HG03520 (cell line): Measurements from ENCODE around the gene KCNE3.
"Not testable (repeated sequence)": the region's sequence is repeated elsewhere in the genome, so short reads cannot be mapped to it uniquely, and the experiment has no call there.

Source experiments
- ATAC-seq: cut with Tn5 transposase; IDR thresholded peaks from one replicate; pipeline ENCODE4 v1.9.1; 2021; ENCODE audit warnings: mild to moderate bottlenecking, moderate library complexity; ENCODE audit not compliant: unreplicated experiment

The KCNE3 gene

DNA sequence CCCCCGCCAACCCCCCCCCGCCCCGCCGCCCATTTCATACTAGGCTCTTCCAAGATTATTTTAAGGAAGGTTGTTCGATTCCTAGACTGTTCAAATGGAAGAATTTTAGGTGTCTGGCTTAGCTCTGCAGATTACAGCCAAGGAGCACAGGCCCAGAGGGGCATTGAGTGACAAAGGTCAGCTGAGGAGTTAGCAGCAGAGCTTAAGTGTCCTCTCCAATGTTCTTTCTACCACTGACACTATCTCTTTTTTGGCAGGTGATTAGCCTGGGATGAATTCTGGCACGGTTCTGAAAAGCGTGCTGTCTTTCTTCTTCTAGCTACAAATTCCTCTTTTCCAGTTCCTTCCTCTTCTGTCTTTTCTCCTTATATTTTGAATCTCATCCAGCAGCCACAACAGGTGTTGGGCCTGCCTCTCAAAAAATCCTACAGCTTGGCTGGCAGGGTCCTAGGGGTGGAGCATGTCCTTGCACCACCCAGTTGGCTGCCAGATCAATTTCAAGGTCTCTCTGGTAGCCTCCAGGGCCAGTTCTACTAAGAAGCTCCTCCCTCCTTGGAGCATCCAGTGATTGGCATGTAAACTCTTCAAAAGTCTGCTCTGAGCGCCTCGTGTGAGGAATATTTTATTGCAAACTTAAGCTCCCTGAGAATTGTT is 23.0 kb downstream of the KCNE3 start:
- ATAC-seq: no peak

DNA sequence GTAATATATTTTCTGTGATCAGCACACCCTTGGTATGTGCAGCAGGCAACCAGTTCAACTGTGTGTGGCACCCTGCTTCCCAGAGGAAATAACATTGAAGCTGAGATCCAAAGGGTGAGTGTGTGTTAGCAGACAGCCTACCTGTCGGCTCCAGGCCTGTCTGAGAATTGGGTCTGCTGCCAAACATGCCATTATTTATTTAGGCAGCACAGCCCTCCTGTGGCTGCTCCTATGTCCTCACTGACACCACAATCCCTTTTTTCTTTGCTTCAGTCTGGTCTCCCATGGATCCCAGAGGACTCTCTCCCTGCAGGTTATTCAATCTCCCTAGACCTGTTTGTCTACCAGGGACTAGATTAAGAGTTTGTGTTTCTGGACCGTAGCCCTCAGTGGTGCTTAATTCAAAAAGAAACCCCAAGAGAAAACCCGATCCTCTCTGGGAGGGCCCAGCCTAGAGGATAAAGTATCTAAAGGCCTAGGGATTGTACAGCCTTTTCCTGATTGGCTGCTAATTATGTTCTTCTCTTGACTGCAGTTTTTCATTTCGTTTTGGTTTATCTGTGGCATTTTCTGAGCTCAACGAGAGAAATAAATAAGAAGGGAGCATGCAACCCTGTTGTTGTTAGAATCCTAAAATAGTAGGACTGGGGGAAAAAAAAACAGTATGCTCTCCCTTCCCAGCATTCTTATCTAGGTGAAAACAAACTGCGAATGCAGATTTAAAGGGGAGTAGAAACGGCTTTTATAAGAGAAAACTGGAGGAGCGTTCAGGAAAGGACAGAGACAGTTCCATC is 24.1 kb downstream of the KCNE3 start:
- no peak for ATAC-seq

DNA sequence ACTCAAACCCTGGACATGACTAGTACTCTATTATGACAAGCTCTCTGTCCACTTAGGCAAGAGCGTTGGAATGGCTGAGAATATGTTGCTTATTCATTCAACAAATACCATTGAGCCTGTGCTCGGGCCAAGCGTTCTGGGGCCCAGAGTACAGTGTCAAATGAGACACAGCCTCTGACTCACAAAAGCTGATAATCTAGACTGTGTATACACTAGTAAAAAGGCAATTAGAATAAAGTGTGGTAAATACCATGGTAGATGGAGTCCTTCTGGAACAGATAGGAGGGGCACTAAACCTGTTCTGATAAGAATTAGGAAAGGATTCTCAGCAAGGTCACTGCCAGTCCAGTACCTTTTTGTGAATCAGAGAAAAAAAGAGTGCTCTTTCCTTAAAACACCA is 24.7 kb downstream of the KCNE3 start:
- ATAC-seq: no peak

DNA sequence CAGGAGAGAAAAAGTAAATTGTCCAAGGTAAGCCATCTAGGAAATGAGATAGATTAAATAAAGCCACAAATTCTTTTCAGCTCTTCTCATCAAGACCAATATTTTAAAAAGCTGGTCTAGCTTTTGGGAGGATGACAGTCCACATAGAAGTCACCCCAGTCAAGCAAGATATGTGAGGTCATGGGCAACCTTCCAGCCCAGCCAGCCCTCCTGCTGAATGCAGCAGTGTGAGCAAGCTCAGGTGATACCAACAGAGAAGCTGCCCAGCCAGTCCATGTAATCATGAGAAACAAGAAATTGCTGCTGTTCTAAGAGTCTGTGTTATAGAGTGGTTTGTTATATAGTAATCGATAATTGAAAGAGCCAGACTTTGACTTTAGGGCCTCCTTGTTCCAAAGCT is 28.7 kb downstream of the KCNE3 start:
- no peak for ATAC-seq

DNA sequence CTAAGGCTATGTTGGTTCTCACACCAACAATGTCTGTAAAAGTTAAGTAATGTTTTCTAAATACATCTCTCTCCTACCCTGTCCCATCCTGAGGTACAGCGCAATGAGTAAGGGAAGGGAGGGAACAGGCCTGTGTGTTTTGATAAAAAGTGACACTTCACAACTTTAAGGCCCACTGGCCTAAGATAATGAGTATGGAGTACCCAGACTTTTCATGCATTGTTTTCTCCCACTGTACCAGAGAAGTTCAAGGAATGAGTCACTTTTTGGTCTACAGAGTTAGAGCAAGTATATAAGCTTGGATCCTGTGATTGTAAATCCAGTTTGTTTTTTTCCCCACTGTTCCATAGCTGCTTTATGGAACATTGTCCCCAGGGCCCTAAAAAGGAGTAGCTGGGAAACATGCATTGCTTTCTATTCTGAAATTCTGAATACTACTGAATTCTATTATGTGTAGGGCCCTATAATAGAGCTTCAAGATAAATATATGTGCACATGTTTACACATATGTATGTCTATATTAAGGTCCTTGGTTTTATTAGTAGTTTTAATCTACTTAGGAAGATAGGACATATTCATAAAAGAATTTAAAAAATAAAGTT is 29.8 kb downstream of the KCNE3 start:
- no peak for ATAC-seq

DNA sequence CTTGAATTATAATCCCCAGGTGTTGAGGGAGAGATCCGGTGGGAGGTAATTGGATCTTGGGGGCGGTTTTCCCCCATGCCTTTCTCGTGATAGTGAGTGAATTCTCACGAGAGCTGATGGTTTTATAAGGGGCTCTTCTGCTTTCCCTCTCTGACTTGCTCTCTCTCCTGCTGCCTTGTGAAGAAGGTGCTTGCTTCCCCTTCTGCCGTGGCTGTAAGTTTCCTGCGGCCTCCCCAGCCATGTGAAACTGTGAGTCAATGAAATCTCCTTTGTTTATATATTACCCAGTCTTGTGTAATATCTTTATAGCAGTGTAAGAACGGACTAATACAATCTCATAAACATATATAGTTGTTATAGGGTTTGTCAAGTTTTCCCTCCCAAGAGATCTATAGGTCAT is 32.8 kb downstream of the KCNE3 start:
- ATAC-seq: no peak

DNA sequence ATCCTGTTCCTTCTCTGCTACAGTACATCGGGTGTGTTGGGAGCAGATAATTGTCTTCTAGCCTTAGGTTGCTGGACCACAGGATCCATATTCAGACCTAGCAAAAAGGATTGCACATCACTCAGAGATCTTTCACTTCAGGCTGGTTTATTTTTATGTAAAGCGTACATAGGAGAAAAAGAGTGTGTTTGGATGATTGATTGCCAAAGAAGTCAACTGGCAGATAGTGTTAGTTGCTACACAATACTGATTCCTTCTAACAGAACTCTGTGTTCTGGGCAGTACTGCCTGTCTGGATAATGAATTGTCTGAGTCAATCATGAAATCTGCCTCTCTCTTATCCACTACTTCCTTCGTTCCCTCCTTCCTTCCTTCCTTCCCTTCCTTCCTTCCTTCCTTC is 38.1 kb downstream of the KCNE3 start:
- ATAC-seq: no peak

DNA sequence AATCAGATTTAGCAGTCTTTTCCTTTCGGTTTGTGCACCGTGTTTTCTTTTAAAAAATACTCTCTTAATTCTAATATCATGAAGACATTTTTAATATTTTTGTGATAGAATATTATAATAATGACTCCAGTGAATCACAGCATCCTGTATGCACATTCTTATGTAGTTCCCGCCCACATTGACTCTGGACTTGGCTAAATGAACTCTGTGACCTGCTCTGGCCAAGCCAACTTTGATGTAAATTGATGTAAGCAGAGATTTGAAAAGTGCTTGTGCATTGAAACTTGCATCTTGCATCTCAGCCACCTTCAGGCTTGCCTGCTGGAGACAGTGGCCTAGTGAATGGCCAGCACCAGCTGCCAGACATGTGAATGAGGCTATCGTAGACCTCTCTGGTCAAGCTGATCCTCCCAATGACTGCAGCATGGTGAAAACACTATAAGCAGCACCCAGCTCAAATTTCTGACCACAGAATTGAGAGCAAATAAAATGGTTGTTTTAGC is 39.9 kb downstream of the KCNE3 start:
- no peak for ATAC-seq

DNA sequence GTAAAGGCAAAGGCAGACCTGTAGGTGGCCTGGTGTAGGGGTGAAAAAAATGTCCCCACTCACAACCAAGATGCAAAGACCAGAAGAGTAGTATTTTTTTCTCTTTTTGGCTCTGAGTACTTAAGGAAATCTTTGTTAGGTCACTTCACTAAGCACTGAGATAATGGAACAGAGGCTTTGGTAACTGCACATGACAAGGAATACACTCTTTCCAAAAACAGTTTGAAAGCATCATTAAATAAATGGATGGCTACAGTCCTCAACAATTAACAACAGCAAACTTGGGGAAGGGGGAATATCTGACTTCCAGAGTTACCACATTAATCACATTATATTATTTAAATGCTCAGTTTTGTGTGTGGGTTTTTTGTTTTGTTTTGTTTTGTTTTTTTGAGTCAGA is 42.2 kb downstream of the KCNE3 start:
- no peak for ATAC-seq

DNA sequence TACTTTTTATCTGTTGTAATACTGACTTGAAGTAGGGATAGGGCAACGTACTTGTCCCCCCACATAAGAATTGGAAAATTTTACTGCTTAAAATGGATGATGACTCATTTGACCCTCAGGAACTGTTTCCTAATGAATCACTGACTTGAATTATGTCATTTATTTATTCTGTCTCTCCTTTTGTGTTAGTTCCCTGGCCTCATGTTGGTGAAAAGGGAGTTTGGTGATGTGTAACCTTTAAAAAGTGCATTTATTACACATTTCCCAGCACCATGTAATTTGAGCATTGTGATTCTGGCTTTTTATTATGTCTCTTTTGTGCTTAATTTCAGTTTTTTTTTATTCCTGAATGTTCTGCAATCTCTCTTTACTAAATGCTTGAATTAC is 48.8 kb downstream of the KCNE3 start:
- ATAC-seq: no peak

DNA sequence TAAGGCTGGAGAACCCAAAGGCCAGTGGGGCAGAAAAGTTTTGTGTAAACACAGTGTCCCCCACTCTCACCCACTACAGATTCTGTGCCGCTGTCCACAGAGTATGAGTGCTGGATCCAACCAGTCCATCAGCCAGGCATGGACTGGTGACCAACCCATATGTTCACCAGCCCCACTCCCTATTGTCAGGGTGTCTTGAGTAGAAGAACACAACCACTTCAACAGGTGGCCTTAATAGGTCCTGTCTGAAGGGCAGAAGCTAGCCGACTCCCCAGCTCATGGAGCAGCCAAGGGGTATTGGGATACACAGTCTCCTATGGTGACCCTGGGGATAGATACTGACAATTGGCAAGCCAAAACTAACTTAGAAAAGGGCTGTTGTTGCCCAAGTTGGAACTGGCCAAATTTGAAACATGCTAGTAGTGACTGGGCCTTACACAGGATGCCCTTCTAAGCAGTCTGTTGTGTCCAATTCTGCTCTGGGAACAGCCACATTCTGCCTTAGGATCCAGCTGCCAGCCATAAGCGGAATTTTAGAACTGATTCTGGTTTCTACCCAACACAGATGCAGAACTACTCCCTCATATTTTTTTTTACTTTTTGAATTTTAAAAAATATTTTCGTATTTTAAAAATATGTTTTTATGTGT is 49.4 kb downstream of the KCNE3 start:
- no peak for ATAC-seq

DNA sequence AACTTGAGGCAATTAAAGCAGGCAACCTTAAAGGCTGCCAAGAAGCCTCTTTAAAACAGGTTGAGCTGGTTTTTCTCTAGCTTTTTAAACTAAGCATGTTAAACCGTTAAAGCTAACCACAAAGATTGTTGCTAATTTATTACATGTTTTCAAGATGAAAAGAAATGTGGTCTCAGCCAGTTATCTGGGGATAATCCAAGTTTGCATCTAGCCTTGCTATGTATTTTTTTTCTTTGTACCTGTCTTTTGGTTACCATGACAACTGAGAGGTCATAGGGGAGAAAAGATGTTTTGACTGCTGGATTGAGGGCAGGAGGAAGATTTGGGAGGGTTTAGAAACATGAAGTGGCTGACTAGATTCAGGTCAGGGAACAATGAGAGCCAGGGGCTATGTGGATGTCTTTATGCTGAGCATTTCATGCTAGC is 50.0 kb downstream of the KCNE3 start:
- no peak for ATAC-seq

DNA sequence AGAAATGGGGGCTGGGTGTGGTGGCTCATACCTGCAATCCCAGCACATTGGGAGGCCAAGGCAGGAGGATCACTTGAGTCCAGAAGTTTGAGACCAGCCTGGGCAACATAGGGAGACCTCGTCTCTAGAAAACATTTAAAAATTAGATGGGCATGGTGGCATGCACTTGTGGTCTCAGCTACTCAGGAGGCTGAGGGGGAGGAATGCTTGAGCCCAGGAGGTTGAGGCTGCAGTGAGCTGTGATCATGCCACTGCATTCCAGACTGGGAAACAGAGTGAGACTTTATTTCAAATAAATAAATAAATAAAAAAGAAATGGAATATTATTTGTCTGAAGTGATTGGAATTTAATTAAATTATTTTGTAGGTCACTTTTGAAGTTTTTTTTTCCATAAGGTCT is 50.4 kb downstream of the KCNE3 start:
- not testable (repeated sequence) for ATAC-seq

DNA sequence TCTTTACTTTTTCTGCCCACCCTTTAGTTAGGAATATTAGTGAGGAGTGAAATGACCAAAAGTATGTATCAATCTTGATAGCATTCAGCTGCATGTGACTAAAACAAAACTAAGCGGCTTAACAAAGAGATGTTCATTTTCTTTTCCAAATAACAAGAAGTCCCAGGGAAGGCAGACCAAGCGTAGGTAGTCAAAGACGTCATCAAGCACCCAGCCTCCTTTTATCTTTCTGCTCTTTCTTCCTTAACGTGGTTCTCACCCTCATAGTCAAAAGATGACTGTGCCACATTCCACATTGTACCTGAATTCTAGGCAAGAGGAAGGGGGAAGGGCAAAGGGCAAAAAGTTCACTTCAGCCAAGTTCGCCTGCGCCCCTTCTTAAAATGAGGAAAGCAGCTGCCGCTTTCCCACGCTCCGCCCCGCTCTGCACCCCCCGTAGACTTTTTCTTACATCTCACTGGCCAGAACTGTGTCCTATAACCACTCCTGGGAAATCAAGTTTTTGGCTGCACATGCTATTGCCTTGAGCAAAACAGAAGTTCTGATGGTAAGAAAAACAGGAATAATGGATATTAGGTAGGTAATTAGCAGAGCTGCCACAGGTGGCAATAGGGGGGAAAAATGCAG is 54.5 kb downstream of the KCNE3 start:
- ATAC-seq: no peak

DNA sequence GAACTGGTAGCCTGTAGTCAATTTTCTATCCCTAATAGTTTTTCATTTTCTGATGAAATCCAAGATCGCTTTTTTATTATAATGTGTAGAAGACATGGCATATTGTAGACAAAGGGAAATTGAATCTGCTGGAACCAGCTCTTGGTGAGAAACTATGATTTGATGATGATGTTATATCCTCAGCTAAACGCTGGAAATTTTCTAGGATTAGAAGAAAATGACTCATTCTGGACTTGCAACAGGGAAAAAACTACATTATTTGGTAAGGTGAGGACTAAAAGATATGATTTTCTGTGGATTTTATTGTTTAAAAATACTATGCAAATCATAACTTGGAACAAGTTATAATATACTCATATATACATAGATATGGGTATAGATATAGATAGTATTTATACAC is 55.0 kb downstream of the KCNE3 start:
- no peak for ATAC-seq

DNA sequence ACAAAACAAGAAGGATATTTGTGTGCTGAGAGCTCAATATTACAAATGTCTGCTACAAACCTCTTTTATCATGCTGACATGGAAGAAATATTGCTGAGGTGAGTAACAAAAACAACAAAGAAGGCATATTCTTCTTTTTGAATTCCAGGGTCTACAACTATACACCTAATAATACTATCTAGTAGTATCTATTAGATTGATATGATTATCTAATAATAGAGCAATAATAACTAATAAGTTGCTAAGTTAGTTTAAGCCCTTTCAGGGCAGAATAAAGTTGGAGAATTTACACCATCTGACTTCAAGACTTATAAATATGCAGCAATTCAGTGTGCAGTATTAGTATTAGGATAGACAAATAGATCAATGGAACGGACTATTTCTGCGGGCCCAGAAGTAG is 57.7 kb downstream of the KCNE3 start:
- ATAC-seq: no peak
